GM19351 (cell line): ENCODE data around the gene AGAP3.

Source experiments
- ATAC-seq: cut with Tn5 transposase; IDR thresholded peaks from one replicate; pipeline ENCODE4 v1.9.1; 2021; ENCODE audit warnings: mild to moderate bottlenecking, moderate library complexity; ENCODE audit not compliant: unreplicated experiment

Gene AGAP3

DNA sequence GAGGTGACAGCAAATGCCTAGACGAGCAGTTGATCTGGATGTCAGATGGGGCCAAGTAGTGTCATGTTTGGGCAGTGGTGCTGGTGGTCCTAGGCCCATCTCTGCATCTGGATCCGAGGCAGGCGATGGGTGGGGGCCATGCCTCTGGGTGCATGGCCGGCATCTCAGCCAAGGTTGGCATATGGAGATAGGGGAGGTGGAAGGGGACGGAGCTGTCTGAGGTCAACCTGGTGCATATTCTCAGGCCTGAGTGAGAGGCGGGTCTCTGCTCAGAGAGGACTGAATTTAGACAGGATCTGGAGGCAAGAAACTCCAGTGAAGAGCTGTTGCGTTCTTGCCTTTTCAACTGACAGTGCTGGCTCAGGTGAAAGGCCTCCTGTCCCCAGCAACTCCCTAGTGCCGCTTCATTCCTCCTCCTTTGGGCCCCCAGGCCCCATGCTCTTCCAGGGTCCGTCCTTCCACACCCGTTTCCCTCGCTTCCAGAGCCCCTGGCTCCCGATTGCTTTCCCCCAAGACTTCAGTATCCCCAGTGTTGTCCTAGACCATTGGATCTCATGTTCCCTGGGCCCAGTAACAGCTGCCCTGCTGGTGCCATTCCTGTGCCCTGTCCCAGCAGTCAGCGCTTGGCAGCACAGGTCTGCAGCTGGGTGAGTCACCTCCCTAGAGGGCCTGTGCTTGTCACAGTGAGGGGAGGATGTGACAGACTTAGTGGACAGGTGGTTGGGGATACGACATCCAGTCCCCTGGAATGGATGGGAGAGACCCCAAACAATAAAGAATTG, 48.7 kb downstream of the AGAP3 start:
- ATAC-seq, result no peak

DNA sequence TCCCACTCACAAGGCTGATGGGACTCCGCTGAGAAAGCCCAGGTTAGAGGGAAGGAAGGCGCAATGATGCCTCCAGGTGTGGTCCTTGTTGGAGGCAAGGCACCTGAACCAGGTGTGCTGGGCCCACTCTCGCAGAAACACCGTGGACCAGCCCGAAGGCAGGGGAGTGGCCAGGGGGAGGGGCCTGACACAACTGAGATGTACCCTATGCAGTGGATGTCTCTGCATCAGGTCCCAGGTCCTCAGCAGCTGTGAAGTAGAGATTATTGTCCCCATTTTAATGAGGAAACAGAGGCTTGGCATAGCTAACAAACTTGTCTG, 49.2 kb downstream of the AGAP3 start:
- no peak for ATAC-seq

DNA sequence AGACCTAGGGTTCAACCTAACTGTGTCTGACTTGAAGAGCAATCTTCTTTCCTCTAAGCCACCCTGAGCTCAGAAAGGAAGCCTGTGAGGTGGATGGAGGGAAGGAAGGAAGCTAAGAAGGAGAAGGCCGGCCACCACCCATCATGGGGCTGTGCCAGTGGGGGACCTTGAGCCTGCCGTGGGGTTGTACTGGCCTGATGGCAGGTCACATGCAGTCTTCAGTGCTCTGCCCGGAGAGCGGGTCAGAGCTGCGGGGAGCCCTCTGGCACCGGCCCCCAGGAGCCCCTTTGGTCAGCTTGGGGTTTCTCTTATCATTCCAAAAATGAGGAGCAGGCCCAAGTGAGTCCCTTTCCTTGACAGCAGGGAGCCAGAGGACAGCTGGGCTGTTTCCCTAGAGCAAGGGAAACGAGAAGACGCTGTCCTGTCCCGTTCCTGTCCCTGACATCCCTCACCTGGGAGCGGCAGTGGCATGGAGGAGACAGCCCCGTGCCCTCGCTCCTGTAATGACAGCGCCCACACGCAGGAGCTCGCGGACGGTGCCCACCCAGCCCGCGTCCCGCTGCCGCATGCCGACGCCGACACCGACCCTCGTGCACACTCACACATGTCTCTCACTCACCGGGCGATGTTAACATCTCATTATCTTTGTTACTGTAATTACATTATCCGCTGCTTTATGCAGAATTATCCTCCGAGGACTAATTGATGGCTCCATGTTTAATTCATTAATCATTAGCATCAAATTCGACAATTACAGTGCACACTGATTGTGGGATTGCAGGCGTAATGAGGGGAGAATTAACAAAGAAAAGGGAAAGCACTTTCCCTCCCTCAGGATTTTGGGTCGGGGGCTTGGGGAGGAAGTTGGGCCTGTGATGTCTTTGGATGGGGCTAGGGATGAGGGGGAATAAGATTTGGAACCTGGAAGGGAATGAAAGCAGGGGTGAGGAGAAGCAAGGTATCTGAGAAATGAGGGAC, 49.9 kb downstream of the AGAP3 start:
- no peak for ATAC-seq

DNA sequence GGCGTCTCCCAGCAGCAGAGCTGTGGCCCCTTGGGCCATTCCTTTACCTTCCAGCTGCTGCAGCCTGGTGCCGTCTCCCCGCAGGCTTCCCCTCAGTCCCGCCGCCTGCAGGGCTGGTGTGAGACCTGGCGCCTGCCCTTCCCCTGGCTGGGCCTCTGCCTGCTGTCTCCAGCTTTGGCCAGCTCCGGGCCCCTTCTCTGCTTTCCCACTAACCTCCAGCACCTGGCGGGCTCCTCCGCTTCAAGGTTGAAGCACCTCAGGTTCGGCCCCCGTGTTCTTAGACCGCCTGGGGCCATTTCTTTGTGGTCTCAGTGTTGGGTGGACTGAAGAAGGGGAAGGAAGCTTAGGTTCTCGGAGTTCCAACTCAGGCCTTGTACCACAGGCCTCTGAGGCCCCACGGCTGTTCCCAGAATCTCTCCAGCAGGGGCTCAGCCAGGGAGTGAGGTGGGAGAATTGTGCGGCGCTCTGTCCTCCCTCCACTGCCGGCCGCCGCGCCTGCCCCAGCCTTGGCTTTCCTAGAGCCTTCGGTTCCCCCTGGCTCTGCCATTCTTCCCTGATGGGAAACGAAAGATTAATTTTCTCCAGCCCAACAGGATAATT, 50.9 kb downstream of the AGAP3 start:
- ATAC-seq, result no peak

DNA sequence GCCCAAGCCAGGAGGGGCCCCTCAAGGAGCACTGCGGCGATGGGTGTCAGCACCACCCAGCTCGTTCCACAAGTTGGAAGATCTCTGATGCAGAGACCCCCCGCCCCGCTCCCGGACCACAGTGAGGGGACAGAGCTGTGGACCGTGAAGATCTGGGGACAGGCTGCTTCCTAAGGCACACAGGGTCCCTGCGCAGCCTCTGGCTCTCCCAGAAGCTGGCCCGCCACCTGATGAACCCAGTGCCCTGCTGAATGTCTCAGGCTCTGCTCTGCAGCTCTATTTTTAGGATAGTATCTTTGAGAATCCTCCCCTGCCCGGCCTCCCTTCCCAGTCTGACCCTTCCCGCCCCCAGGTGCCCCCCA, 51.5 kb downstream of the AGAP3 start:
- no peak for ATAC-seq

DNA sequence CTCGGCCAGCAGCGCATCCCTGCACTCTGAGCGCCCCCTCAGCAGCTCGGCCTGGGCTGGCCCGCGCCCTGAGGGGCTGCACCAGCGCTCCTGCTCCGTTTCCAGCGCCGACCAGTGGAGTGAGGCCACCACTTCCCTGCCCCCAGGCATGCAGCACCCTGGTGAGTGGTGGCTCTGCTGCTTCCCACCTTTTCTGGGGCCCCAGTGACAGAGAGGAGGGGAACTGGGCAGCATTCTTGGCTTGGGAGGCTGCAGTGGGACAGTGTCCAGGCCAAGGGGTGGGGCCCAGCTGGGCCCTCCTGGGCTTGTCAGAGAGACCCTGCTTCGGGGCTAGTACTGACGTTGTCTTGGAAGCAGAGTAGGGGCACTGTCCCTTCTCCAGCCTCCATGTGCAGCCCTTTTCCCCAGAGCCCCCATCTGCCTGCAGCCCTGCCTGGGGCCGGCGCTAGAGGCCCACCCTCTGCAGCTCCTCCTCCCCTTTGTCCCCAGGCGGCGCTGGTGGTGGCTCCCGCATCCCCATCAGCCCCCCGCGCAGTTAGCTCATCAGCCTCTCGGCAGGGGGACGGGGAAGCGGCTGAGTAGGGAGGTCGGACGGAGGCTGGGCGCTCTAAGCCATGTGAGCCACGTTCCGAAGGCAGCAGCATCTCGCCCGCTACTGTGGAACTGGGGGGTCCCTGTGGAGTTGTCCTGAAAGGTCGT, 52.0 kb downstream of the AGAP3 start:
- no peak for ATAC-seq

DNA sequence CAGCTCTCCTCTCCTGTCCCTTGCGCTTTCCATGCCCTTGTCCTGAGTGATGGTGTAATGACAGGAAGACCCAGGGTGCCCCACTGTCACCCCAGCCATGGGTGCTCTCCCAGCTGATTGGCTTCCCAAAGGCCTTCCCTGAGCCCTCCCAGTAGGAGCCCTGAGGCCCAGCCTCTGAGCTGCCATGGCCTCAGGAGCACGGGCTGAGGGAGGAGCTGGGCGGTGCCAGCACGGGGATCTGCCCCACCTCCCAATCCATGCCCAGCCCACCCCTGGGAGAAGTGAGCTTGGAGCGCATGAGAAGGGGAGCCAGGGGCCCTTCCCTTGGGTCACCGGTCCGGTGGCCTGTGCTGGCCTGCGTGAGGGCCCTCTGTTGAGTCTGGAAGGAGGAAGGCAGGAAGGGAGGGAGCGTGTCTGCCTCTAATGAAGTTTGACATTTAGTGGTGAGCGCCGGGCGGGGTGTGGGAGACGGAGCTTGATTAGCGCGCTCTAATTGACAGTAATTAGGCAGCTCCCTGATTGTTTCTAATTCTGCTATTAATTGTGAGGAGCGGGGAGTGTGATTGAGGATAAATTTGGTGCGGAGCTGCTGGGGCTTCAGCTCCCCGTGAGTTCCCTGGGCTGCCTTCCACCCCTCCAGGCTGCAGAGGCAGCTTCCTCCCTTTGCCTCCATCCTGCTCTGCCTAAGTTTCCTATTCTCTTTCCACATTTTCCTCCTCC, 53.0 kb downstream of the AGAP3 start:
- no peak for ATAC-seq

DNA sequence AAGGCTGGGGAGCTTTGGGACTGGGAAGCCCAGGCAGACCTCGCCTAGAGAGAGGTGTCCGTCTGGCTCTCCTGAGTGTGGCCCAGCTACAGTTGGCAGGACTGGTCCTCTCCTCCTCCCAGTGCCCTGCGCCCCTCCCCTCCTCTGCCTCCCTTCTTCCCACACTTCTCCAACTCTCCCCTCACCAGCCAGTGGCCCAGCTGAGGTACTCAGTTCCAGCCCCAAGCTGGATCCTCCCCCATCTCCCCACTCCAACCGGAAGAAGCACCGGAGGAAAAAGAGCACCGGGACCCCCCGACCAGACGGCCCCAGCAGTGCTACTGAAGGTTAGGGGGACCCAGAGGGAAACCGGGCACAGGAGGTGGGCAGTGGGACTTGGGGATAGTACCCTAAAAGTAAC, 53.5 kb downstream of the AGAP3 start:
- no peak for ATAC-seq

DNA sequence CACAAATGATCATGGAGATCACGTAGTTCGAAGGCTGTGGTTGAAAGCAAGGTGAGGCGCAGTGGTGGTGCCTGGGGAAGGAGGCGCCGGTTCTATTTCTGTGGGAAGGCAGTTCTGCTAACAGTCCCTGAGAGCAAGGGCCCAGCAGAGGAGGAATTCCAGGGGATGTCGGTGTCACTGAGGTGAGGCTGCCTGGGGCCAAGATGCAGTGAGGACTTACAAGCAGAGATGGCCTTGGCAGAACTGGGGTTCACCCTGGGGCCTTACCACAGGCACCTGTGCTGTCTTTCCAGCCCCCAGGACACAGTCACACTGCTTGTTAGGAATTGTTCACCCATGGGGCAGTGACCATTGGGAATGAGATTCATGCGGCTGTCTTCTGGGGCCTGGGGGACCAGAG, 54.6 kb downstream of the AGAP3 start:
- no peak for ATAC-seq

DNA sequence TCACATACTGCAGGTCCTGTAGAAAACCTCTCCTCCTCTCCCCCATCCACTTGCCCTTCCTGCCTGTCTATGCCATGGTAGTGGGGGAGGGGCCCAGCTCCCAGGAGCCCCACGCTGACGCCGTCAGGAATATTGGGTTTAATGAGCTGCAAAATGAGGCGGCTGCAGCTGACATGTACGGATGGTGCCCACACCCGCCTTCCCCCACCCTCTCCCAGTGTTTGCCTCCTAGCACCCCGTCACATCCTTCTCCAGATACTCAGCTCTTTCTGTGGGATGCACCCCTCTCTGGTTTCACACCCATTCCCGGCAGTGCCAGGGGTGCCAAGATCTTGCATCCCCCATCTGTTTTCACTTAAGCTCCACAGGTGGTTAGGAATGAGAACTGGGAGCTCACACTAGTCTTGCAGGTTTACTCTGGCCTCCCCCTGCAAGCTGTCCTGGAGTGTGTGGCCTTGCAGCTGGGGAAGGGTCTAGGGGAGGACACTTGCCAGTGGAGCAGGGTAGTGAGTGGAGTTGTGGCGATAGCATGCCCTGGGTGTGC, 55.1 kb downstream of the AGAP3 start:
- ATAC-seq, result no peak

DNA sequence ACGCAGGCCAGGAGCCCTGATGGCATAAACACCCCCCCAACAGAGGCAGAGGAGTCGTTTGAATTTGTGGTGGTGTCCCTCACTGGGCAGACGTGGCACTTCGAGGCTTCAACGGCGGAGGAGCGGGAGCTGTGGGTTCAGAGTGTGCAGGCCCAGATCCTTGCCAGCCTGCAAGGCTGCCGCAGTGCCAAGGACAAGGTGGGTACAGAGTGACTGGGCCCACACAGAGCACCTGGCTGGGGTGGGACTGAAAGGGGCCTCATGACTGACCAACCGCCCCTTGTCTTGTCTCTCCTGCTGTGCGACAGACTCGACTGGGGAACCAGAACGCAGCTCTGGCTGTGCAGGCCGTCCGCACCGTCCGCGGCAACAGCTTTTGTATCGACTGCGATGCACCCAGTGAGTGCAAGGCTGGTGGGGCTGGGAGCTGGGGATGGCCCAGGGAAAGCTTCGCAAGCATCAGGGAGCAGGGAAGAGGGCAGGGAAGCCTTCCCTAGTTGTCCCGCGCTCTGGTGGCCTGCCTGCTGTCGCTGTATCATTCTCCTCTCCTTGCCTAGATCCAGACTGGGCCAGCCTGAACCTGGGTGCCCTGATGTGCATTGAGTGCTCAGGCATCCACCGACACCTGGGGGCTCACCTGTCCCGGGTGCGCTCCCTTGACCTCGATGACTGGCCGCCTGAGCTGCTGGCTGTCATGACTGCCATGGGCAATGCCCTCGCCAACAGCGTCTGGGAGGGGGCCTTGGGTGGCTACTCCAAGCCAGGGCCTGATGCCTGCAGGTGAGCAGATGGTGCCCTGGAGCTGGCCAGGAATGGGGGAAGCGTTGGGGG, 55.8 kb downstream of the AGAP3 start:
- no peak for ATAC-seq

DNA sequence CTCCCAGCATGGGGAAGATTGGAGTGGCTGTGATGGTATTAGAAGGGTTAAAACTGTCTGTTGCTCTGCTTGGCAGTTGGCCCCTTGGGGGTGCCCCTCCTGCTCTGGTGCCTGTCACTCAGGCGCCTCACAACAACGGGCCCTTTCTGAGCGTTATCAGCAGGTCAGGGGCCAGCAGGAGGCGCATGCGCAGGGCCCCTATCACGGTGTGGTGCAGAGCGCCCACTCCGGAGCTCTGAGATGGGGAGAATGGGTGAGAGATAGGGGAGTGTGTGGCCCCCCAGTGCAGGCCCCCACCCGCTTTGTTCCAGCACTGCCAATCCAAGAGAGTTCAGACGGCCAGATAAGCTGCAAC, 56.4 kb downstream of the AGAP3 start:
- ATAC-seq, result no peak

DNA sequence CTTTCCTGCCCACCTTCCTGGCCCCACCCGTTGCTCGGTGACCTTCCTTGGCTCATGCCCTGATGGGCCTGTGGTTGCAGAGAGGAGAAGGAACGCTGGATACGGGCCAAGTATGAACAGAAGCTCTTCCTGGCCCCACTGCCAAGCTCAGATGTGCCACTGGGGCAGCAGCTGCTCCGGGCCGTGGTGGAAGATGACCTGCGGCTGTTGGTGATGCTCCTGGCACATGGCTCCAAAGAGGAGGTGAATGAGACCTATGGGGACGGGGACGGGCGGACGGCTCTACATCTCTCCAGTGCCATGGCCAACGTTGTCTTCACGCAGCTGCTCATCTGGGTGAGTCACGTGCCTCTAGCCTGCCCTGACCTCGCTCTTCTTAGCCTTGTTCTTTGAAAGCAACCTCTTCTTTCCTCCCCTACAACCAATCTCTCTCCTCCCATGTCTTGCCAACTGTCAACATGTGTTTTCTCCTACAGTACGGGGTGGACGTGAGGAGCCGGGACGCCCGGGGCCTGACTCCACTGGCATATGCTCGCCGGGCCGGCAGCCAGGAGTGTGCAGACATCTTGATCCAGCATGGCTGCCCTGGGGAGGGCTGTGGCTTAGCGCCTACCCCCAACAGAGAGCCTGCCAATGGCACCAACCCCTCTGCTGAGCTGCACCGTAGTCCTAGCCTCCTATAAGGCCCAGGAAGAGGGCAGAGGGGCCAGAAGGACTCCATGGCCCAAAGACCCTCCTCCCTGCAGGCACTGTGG, 57.2 kb downstream of the AGAP3 start:
- ATAC-seq, result no peak

DNA sequence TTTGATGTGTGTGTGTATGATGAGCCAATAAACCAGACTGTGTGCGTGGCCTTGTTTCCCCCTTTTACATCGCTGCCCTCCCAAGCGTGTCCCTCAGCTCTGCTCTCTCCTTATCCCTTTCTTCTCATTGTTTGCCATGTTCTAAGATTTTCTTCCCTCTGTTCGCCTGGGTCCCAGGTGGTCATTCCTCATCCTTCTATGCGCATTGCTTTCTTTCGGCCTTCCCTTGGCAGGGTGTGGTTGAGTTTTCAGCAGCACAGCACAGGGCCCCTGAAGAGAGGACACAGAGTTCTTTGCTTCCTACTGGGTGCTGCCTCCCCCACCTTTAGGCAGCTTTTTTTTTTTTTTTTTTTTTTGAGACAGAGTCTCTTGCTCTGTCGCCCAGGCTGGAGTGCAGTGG, 58.1 kb downstream of the AGAP3 start:
- ATAC-seq, result no peak

DNA sequence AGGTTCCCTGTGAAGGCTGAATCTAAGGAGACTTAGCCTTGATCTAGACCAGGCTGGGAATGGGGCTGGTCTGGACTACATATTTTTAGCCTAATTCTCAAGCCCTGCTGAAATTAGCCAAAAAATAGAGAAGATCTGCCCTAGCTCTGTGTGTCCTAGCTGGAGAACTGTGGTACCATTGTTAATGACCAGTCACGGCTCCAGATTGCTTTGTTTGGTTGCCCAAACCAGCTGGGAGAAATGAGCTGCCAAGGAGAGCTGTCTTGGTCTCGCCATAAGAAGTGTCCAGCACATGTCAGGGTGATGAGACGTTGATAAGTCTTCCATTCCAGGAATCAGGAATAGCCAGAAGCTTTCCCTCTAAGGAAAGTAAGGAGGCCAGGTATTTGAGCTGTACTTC, 60.5 kb downstream of the AGAP3 start:
- no peak for ATAC-seq

DNA sequence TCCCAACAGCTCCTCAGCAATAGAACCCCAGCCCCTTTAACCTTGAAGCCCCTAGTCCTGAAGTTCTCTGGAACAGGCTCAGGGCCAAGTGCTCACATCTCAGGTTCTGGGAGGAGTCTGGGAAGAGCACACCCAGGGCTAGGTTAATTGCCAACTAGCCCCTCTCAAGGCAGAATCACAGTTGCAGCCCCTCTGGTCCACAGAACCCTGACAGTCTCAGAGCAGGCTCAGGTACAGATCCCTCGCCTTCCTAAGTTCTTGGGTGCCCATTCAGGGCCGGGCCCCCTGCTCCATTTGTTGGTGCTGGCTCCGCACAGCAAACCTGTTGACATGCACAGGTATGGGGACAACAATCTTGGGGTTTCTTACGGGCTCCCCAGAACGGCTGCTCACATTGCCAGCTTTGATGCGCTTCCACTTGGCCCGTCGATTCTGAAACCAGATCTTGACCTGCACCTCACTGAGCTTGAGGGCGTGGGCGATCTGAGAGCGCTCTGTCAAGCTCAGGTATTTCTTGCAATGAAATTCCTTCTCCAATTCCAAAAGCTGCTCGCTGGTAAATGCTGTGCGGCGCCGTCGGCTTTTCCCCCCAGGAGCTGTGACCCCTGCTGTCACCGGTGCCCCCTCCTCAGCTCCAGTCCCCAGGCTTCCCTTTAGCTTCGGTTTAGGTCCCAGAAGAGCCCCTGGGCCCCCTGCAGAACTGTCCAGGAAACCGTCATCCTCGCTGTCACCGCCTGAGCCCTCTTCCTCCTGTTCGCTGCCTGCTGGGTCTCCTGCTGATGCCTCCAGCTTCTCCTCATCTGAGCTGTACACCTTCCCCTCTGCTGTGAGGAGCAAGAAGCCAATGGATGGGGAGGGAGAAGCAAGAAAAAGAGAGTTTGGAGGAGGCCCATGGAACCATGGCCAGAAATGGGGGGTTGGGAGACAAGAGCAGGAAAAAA, 62.3 kb downstream of the AGAP3 start:
- ATAC-seq, result no peak

DNA sequence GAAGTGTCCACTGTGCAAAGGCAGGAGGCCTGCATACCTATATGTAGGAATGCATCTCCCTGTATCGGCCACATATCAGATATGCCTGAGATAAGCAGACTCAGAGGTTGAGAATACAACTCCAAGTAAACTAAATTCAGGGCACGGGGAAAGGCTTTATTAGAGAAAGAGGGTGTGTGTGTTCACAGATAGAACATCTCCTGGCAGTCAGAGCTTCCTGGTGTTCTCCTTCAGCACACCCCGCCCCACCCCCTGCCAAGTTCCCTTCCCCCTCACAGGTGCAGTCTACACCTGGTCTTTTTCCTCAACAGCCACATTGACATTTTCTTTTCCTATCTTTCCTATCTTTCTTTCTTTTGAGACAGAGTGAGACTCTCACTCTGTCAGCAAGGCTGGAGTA, 64.1 kb downstream of the AGAP3 start:
- no peak for ATAC-seq
